GM21390 (cell line): ENCODE results near the gene ABCB9.
"Not testable (repeated sequence)": the region's sequence is repeated elsewhere in the genome, so short reads cannot be mapped to it uniquely, and the experiment has no call there.

Experiments
- ATAC-seq: cut with Tn5 transposase; IDR thresholded peaks from one replicate; pipeline ENCODE4 v1.9.1; 2021; ENCODE audit not compliant: unreplicated experiment

Gene ABCB9

DNA sequence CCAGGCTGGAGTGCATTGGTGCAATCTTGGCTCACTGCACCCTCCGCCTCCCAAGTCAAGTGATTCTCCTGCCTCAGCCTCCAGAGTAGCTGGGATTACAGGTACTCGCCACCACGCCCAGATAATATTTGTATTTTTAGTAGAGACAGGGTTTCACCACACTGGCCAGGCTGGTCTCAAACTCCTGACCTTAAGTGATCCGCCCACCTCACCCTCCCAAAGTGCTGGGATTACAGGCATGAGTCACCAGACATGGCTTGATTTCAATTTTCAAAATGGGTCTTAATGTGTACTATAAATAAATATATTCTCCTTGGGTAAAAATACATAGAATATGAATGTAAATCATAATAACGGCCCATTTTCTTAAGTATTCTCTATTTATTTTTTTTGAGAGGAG lies 24.9 kb downstream of the ABCB9 start:
- not testable (repeated sequence) for ATAC-seq

DNA sequence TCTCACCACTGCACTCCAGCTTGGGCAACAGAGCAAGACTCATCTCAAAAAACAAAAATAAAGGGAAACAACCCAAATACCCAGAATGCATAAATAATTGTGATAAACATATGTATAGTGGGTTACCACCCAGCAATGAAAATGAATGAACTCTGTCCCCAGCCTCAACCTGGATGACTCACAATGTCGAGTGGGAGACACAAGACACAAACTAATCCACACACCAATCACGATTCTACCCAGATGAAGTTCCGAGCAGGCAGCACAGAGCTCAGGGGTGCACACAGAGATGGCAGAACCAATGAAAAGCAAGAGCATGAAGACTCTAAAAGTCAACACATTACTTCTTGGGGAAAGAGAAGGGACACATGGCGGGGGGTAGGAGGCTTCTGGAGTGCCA lies 27.1 kb downstream of the ABCB9 start:
- ATAC-seq: no peak

DNA sequence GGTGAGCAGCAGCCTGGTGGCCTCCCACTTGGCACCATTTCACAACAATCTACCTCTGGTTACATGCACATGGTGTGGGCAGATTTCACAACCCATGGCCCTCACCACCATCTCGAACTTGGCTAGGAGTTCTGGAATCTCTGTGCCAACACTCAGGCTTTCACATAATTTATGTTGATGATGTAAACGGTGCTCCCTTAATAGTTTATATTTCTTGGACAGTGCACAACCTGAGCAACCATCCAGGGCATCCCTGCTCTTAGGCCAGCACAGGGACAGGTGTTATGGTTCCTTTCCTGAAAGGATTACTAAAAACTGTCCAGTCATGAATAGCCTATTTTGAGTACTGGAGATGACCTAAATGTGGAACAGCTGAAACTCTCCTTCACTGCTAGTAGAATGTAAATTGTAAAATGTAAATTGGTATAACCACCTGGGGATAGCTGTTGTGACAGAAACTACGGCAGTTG lies 28.6 kb downstream of the ABCB9 start:
- ATAC-seq: no peak

DNA sequence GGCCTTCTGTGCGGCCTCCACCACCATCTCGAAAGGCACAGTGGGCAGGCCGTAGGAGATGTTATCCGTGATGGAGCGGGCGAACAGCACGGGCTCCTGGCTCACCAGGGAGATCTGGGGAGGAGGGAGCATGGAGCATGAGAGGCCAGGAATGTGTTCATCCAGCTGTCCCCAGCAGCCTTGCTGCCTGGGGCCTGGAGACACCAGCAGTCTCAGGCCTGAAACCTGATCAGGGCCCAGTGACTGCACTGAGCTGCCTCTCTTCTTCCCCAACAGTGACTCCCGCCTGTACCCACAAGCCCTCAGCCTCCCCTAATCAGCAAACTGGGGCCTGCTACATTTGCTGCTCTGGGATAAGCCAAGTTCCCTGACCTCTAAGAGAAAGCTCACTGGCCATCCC lies 30.9 kb downstream of the ABCB9 start:
- no peak for ATAC-seq

DNA sequence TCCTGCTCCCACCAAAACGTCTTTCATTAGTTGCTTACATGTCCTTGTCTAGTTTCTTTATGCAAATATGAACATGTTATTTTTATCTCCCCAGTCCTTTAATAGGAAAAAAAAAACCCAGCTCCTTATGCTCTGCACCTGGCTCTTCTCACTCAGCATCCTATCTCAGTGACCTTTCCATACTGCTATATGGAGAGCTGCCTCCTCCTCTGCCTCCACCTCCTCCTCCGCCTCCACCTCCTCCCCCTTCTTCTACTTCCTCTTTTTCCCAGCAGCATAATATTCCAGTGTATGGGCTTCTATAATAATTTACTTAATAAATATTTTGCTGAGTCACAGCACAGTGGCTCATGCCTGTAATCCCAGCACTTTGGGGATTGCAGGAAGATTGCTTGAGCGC lies 31.5 kb downstream of the ABCB9 start:
- ATAC-seq: no peak

DNA sequence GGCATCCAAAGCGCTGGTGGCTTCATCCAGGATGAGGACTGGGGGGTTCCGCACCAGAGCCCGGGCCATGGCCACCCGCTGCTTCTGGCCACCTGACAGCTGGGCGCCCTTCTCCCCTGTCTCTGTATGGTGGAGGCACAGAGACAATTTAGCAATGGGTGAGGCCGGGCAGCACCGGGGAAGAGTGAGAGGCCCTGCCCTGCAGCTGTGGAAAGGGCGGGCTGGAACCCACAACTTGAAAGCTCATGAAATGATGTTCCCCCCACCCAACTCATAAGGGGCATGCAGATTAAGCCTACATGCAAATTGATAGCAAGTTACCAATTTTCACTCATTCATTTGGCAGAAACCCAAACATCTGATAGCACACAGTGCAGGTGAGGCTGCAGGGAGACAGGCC lies 34.1 kb downstream of the ABCB9 start:
- no peak for ATAC-seq

DNA sequence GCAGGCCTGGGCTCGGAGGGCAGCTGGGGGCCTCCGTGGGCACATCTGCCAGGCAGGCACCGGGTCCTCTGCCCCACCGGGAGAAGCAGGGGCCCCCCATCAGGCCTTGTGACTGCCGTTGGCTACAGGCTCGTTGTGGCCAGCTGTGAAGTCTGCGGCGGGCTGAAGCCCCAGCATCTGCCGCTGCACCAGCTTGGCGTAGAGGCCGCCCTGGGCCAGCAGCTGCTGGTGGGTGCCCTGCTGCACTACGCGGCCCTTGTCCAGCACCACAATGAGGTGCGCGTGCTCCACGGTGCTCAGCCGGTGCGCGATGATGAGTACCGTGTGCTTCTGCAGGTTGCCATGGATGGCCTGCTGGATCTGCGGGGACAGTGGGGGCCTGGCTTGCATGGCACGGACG lies 36.5 kb downstream of the ABCB9 start:
- no peak for ATAC-seq

DNA sequence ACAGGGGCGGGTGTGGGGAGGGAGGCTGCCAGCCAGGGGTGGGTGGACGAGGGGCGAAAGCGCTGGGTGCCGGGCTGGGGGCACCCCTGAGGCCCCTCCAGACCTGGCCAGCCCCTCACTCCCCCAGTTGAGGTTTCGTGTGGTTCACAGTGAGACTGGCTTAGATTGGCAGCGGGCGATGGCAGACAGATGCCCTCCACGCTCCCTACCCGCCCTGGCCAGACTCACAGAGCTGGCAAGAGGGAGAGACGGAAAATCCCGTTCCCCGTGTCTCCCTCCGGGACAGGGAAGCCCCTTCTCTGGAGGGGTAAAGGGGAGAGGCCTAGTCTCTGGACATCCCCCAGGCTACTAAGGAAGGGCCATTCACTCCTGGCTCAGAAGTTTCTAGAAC lies 37.1 kb downstream of the ABCB9 start:
- no peak for ATAC-seq

DNA sequence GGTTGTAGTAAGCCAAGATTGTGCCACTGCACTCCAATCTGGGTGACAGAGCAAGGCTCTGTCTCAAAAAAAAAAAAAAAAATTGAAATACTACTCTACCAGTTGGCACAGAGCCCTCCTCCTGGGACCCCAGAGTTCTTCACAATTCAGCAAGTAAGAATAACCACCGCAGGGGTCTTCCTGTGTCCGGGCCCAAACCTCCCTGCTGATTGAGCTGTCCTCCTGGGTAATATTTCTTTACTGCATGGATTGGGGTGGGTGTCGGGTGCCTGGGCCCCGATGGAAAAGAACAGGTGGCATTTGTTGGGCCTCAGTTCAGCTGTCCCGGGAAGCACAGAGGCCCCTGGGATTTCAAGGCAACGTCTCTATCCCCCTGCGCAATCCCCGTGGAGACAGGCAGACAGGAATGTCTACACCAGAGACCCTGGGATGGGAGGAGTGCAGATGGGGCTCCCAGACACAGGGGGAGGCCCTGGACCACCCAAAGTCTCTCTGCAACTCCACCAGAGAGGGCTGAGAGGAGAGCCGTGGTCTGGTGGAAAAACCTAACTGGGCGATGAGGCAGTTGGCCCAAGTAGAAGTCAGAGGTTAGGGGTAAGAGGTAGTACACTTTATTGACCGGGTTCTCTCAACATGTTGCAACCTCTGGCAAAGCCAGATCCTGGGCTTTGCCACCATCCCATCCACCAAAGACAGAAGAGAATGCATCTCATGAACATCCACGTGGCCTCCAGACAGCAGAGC lies 37.7 kb downstream of the ABCB9 start:
- ATAC-seq: no peak

DNA sequence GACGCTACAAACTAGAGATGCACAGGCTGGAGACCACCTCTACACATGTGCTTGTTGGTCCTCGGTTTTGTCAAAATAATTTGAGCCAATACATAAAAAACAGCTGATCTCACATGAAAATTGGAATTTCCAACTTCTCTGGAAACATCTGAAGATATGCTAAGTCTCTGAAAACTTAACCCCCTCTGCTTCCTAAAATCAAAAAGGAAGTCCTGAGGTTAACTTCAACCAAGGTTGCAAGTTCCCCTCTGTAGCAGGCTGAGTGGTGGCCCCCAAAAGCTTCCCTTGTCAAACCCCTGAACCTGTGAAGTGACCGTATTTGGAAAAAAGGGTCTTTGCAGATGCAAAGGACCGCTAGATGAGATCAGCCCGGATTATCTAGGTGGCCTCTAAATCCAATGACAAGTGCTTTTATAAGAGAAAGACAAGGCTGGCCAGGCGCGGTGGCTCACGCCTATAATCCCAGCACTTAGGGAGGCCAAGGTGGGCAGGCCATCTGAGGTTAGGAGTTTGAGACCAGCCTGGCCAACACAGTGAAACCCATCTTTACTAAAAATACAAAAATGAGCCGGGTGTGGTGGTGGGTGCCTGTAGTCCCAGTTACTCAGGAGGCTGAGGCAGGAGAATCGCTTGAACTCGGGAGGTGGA lies 38.4 kb downstream of the ABCB9 start:
- no peak for ATAC-seq

DNA sequence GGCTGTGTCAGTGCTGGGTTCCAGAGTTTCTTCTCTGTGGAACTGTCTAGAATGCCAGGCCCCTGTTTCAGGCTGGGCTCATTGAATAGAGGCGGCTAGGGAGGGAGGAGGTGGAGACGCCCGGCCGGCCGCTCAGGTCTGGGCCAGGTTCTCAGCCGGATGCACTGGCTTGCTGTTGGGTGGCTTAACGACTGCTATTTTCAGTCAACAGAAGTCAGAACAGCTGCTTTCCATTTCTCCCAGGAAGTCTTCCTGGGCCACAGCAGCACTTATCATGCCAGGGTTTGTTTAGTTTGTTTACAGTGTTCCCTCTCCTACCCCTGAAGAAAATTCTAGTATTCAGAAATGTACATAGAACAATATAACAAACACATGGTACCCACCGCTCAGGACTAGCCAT lies 44.3 kb downstream of the ABCB9 start:
- no peak for ATAC-seq

DNA sequence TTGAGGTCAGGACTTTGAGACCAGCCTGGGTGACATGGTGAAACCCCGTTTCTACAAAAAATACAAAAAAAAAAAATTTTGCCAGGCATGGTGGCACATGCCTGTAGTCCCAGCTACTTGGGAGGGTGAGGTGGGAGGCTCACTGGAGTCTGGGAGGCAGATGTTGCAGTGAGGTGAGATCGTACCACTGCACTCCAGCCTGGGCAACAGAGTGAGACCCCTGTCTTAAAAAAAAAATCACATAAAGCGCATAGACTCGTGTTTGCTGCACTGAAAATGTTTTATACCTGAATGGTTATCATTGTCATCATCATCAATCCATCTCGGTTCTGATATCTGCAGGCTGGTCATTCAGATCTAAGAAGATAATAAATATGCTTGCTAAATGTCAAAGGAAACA lies 45.6 kb downstream of the ABCB9 start:
- no peak for ATAC-seq

DNA sequence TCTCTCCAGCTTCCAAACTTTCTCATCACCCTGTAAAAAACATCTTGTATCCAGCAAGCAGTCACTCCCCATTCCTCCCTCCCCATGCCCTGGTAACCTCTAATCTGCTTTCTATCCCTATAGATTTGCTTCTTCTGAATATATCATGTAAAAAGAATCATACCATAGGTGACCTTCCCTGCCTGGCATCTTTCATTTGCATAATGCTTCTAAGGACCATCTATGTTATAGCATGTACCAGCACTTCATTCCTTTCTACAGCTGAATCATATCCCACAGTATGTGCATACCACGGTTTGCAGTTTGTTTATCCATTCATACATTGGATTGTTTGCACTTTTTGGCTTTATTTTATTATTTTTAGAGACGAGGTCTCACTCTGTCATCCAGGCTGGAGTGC lies 47.4 kb downstream of the ABCB9 start:
- no peak for ATAC-seq

DNA sequence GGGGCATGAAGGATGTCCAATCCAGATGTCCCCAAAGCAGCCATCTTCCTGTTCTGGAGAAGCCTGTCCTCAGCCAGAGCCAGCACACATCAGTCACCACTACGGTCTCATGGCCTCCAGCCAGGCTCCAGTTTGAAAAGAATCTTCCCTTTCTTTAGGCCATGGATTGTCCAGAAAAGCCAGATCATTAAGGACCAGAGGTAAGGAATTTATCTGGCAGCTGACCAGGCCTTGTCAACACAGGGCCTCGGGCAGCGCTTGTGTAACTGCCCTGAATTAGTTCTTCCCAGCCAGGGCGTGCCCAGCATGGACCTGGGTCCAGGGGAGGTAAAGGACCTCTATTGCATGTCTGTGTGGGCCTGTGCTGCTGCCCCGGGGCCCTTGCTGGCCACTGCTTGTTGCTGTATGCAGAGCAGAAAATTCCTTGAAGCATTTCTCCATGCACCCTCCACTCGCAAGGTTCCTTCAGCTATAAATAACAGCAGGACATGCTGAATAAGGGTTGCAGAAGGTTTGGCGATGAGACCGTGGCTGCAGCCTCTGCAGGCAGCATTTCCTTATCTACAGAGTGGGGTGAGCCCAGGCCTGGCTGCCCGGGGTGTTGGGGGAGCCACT lies 48.6 kb downstream of the ABCB9 start:
- no peak for ATAC-seq

DNA sequence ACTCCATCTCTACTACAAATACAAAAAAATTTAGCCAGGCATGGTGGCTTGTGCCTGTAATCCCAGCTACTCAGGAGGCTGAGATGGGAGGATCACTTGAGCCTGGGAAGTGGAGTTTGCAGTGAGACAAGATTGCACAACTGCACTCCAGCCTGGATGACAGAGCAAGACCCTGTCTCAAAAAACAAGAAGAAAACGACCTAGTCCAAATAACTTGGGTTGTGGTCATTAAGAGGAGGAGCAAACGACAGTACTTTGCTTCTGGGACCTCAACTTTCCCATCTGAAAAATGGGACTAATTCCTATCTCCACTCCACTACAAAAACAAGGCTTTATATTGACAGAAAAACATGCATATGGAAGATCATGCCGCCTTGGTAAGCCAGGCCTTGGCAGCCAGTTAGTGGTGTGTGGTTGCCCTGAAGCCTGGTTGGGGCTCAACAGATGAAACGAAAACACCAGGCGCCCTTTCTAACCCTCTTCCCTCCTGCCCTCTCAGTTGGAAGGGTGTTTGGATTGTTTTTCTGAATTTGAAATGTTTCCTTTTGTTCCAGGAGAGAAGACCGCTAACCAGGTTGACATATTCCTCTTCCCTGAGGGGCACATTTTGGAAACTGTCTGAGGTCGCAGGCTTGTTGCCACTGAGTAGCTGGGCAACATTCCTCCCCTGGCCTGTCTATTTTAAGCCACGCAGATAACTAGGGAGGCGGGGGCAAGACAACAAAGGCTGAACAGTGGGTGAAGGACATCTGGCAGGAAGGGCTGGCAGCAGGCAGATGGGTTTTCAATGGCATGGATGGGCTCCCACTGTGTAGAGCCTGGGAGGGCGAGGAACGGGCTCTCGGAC lies 56.6 kb downstream of the ABCB9 start:
- no peak for ATAC-seq

DNA sequence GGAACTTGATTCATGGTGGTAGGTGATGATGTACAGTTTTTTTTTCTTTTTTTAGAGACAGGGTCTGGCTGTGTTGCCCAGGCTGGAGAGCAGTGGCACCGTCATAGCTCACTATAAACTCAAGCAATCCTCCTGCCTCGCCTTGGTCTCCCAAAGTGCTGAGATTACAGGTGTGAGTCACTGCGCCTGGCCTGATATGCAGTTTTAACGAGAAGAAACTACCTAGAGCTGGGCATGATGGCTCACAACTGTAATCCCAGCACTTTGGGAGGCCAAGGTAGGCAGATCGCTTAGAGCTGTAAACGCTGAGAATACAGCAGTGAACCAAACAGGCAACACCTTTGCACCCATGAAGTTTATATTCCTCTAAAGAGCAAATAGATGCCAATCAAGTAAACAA lies 57.3 kb downstream of the ABCB9 start:
- no peak for ATAC-seq

DNA sequence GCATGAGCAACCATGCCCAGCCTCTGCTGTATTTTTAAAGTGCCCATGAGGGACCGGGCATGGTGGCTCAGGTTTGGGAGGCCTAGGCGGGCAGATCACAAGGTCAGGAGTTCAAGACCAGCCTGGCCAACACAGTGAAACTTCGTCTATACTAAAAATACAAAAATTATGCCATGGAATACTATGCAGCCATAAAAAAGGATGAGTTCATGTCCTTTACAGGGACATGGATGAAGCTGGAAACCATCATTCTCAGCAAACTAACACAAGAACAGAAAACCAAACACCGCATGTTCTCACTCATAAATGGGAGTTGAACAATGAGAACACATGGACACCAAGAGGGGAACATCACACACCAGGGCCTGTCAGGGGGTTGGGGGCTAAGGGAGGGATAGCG lies 61.0 kb downstream of the ABCB9 start:
- not testable (repeated sequence) for ATAC-seq

DNA sequence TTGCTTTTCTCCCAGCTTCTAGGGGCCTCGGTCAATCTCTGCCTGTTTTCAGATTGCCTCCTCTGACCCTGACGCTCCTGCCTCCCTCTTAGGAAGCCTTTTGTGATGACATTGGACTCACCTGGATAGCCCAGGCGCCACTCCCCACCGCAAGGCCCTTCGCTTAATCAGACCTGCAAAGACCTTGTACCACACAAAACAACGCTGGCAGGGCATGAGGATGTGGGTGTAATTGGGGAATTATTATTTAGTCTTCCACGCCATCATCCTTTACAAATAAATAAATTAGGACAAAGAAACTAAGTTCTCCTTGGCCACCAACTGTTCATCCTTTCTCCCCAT lies 62.6 kb downstream of the ABCB9 start:
- ATAC-seq: no peak

DNA sequence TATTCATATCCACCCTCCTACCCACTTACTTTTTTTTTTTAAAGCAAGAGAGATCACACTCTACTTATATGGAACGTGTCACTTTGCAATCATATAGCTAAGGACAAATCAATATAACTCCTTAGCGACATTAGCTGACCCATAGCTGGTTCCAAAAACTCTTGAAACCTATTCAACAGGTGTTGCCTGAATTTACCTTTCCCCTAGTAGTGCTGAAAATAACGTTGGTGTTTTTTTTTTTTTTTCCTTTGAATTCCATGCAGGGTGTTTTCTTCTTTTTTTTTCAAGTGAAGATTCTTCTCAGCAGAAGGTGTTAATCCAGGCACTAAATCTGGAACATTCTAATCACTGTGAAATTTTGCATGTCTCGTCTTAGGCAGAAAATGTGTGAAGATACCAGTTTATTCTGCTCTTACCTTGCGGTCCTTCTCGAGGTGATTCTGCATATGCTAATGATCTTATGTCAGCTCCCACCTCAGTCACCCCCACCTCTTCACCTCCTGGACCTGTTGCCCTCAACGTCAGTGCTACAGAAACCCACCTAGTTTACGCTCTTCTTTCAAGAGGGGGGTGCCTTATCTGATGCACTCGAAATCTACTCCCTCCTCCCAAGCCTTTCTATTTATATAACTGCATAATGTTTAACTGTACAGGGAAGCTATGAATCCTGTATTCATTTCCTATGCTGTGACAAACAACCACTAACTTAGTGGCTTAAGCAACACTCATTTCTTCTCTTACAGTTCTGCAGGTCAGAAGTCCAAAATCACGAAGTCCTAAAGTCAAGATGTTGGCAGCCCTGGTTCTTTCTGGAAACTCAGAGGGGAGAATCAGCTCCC lies 63.2 kb downstream of the ABCB9 start:
- ATAC-seq: no peak

DNA sequence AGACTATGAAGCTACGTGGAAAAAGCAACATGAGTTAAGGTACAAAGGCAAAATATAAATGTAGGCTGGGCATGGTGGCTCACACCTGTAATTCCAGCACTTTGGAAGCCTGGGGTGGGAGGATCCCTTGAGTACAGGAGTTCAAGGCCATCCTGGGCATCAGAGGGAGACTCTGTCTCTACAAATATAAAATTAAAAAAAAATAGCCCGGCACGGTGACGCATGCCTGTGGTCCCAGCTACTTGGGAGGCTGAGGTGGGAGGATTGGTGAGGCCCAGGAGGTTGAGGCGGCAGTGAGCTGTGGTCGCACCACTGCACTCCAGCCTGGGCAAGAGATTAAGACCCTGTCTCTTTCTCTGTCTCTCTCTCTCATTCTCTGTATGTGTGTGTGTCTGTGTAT lies 66.4 kb downstream of the ABCB9 start:
- no peak for ATAC-seq

DNA sequence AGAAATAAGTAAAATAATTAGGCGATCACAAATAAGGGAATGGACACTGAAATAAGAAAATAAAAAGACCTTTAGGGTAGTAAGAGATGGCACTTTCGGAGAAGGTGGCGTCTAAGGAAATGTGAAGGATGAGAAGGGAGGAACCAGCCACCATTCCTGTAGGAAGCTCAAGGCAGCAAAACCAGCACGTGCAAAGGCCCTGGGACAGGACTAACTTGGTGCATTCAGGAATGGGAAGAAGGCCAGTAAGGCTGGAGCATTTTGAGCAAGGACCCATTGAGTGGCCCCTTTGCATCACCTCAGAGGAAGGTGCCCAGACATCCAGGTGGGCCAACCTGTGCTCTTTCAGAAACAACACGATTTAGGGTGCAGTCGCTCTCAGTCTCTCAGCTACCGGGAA lies 69.6 kb downstream of the ABCB9 start:
- no peak for ATAC-seq
